HG02938 (cell line): ENCODE results near the gene UMOD.
"Not testable (repeated sequence)": the region's sequence is repeated elsewhere in the genome, so short reads cannot be mapped to it uniquely, and the experiment has no call there.

Experiments used
- ATAC-seq: cut with Tn5 transposase; IDR thresholded peaks from one replicate; pipeline ENCODE4 v1.9.1; 2021; ENCODE audit warnings: mild to moderate bottlenecking, moderate library complexity; ENCODE audit not compliant: unreplicated experiment

The UMOD gene

GRCh38 chr16:20322696-20323095, 29.8 kb downstream of the UMOD start:
- ATAC-seq, result no peak

- ATAC-seq, result no peak
Observed at GRCh38 chr16:20321671-20322070, 30.8 kb downstream of the UMOD start.

- ATAC-seq, result not testable (repeated sequence)
Observed at GRCh38 chr16:20321051-20321450, 31.5 kb downstream of the UMOD start.

- no peak for ATAC-seq
Observed at GRCh38 chr16:20320592-20320991, 31.9 kb downstream of the UMOD start.

GRCh38 chr16:20320178-20320577, 32.3 kb downstream of the UMOD start:
- ATAC-seq, result no peak

- ATAC-seq, result no peak
Observed at GRCh38 chr16:20319406-20319805, 33.1 kb downstream of the UMOD start.

- no peak for ATAC-seq
Observed at GRCh38 chr16:20318437-20318836, 34.1 kb downstream of the UMOD start.

- no peak for ATAC-seq
Observed at GRCh38 chr16:20318006-20318405, 34.5 kb downstream of the UMOD start.

- no peak for ATAC-seq
Observed at GRCh38 chr16:20317117-20317516, 35.4 kb downstream of the UMOD start.

- ATAC-seq, result no peak
Observed at GRCh38 chr16:20316715-20317114, 35.8 kb downstream of the UMOD start.

GRCh38 chr16:20315764-20316163, 36.8 kb downstream of the UMOD start:
- no peak for ATAC-seq

- no peak for ATAC-seq
Observed at GRCh38 chr16:20314575-20314974, 37.9 kb downstream of the UMOD start.

GRCh38 chr16:20313741-20314140, 38.8 kb downstream of the UMOD start:
- ATAC-seq, result no peak

GRCh38 chr16:20312536-20313095, 39.9 kb downstream of the UMOD start:
- ATAC-seq, result not testable (repeated sequence)

GRCh38 chr16:20311548-20311947, 41.0 kb downstream of the UMOD start:
- ATAC-seq, result no peak

GRCh38 chr16:20310421-20311395, 41.8 kb downstream of the UMOD start:
- no peak for ATAC-seq

- no peak for ATAC-seq
Observed at GRCh38 chr16:20309786-20310185, 42.7 kb downstream of the UMOD start.

GRCh38 chr16:20308801-20309590, 43.5 kb downstream of the UMOD start:
- no peak for ATAC-seq

GRCh38 chr16:20308266-20308665, 44.2 kb downstream of the UMOD start:
- no peak for ATAC-seq

GRCh38 chr16:20307791-20308190, 44.7 kb downstream of the UMOD start:
- ATAC-seq, result no peak

- no peak for ATAC-seq
Observed at GRCh38 chr16:20307240-20307671, 45.3 kb downstream of the UMOD start.
